ENCODE data around the gene DACT1.

Gene DACT1

GRCh38 chr14:58668848-58669480 is 31.2 kb downstream of the DACT1 start:
- no peak for TF ChIP-seq CTCF (IDR thresholded peaks at IDR 0.05; ENCODE audit: low read depth, low read length)
- H3K4me3 ChIP-seq (ENCODE audit: low read depth, low read length), result no peak overlapping the region
- in situ Hi-C loops (cut with HindIII; ENCODE audit: low sequenced_read_pairs), result no loop called here
- DNase-seq (ENCODE audit: low read depth, low spot score), result no peak

GRCh38 chr14:58669556-58670200 is 31.9 kb downstream of the DACT1 start:
- no peak for DNase-seq (ENCODE audit: low read depth, low spot score)
- in situ Hi-C loops (cut with HindIII; ENCODE audit: low sequenced_read_pairs), result no loop called here
- H3K4me3 ChIP-seq (ENCODE audit: low read depth, low read length), result no peak overlapping the region
- TF ChIP-seq CTCF (IDR thresholded peaks at IDR 0.05; ENCODE audit: low read depth, low read length), result no peak

DNA sequence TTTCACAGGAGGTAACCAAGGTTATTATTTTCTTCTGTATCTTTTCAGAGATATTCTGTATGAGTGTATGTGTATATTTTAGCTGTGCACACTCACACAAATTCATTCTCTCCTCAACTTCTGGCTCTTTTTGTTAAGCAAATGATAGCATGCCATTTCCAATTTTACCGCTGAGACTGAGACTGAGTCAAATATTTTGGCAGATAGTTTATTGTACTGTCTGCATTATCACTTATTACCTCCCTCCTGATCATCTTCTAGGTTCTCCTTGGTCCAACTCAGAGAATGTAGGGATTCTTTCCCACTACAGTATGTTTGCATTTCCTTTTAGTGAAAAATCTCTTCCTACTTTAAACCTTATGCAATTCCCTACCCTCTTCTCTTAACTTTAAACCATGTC is 33.3 kb downstream of the DACT1 start:
- no peak overlapping the region for H3K4me3 ChIP-seq (ENCODE audit: low read depth, low read length)
- in situ Hi-C loops (cut with HindIII; ENCODE audit: low sequenced_read_pairs), result no loop called here

DNA sequence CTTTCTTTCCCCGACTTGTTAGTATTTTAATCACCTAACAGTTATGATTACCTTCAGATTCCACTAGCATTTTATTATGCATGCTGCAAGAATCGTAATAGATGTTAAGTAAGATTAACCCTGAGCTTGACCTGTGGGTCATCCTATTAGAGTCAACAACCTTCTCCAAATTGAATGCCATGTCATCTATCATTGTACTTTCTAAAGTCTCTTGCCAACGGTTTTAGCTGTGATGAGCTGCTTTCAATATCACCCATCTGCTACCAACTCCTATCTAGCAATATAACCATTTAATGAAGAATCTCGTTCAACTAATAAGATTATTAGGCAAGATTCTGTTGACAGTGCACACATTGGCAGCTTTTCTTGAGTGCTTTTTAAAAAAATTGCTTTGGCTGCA is 33.7 kb downstream of the DACT1 start:
- no peak overlapping the region for H3K4me3 ChIP-seq (ENCODE audit: low read depth, low read length)
- TF ChIP-seq CTCF (IDR thresholded peaks at IDR 0.05; ENCODE audit: low read depth, low read length), result no peak
- no peak for DNase-seq (ENCODE audit: low read depth, low spot score)
- in situ Hi-C loops (cut with HindIII; ENCODE audit: low sequenced_read_pairs), result no loop called here

More for the DNA sequence above, 33.3 kb downstream of the DACT1 start:
- DNase-seq (ENCODE audit: low read depth, low spot score), result no peak
- no peak for TF ChIP-seq CTCF (IDR thresholded peaks at IDR 0.05; ENCODE audit: low read depth, low read length)

- no peak for TF ChIP-seq CTCF (IDR thresholded peaks at IDR 0.05; ENCODE audit: low read depth, low read length)
- in situ Hi-C loops (cut with HindIII; ENCODE audit: low sequenced_read_pairs), result no loop called here
- no peak overlapping the region for H3K4me3 ChIP-seq (ENCODE audit: low read depth, low read length)
- no peak for DNase-seq (ENCODE audit: low read depth, low spot score)
Observed at GRCh38 chr14:58673722-58674121, 36.0 kb downstream of the DACT1 start.

DNA sequence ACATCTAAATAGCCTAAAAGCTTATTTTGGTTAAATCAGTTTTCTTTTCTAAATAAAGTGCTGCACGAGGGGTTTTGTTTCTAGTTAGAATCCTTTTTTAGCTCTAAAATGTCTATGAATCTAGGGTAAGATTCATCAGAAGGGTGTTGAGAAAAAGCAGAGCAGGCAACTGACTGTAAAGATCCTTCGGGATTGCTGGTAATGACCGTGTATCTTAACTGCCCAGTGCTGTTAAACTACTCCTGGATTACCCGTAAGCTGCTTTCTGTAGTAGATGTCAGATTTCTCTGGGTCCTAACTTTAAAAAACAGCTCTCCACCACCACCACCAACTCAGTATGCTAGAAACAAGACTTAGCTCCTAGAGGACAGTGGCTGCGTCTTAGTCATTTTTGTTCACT is 39.2 kb downstream of the DACT1 start:
- DNase-seq (ENCODE audit: low read depth, low spot score), result no peak
- TF ChIP-seq CTCF (IDR thresholded peaks at IDR 0.05; ENCODE audit: low read depth, low read length), result no peak
- in situ Hi-C loops (cut with HindIII; ENCODE audit: low sequenced_read_pairs), result no loop called here

More for the DNA sequence above, 39.2 kb downstream of the DACT1 start:
- no peak overlapping the region for H3K4me3 ChIP-seq (ENCODE audit: low read depth, low read length)

Data from astrocyte of the spinal cord (primary cell).